ENCODE data around the gene MORN3.

GRCh38 chr12:121649819-121650353, 19.6 kb downstream of the MORN3 start:
- TF ChIP-seq POLR2A (IDR thresholded peaks at IDR 0.05): no peak
- TF ChIP-seq CTCF (IDR thresholded peaks at IDR 0.05): no peak
- no peak for TF ChIP-seq EP300 (IDR thresholded peaks at IDR 0.05)
- TF ChIP-seq POLR2AphosphoS5 (IDR thresholded peaks at IDR 0.05): no peak
